CD1c-positive myeloid dendritic cell (primary cell): ENCODE results near the gene IMPACT.
A peak's percentile ranks its signal among the peaks of the same experiment; 100 is the strongest.

Experiments
- DNase-seq: peaks from one replicate; pipeline ENCODE4 v3.0.0-alpha.2; 2016; ENCODE audit errors: extremely low spot score

The IMPACT gene

GRCh38 chr18:24421831-24422230 lies 4.6 kb upstream of the IMPACT start:
- no peak for DNase-seq

- no peak for DNase-seq
Observed at GRCh38 chr18:24426073-24426397, 435 bp upstream of the IMPACT start.

GRCh38 chr18:24427484-24427883 lies 1.0 kb downstream of the IMPACT start:
- DNase-seq = no peak

GRCh38 chr18:24428709-24429108 lies 2.2 kb downstream of the IMPACT start:
- DNase-seq = no peak

GRCh38 chr18:24429188-24429587 lies 2.7 kb downstream of the IMPACT start:
- no peak for DNase-seq

GRCh38 chr18:24432618-24433017 lies 6.1 kb downstream of the IMPACT start:
- no peak for DNase-seq

GRCh38 chr18:24436939-24437338 lies 10.5 kb downstream of the IMPACT start:
- DNase-seq = no peak

- peak; percentile 31 for DNase-seq
Observed at GRCh38 chr18:24443870-24444269, 17.4 kb downstream of the IMPACT start.

- no peak for DNase-seq
Observed at GRCh38 chr18:24446453-24446852, 20.0 kb downstream of the IMPACT start.

GRCh38 chr18:24446953-24447538 lies 20.6 kb downstream of the IMPACT start:
- no peak for DNase-seq

- DNase-seq = no peak
Observed at GRCh38 chr18:24447961-24448360, 21.5 kb downstream of the IMPACT start.

GRCh38 chr18:24456549-24456948 lies 30.1 kb downstream of the IMPACT start:
- DNase-seq = no peak

- no peak for DNase-seq
Observed at GRCh38 chr18:24459772-24460171, 33.3 kb downstream of the IMPACT start.

- peak; percentile 46 for DNase-seq
Observed at GRCh38 chr18:24460388-24460787, 33.9 kb downstream of the IMPACT start, which contains the start of gene HRH4. Gene HRH4 (plus strand): TSS chr18:24460637. CDS start chr18:24460729, 92 bp downstream.

GRCh38 chr18:24461996-24462395 lies 35.5 kb downstream of the IMPACT start:
- DNase-seq = no peak

GRCh38 chr18:24462838-24463775 lies 36.6 kb downstream of the IMPACT start:
- DNase-seq = no peak

- DNase-seq = peak; percentile 55
Observed at GRCh38 chr18:24465486-24465885, 39.0 kb downstream of the IMPACT start.

- no peak for DNase-seq
Observed at GRCh38 chr18:24466771-24467170, 40.3 kb downstream of the IMPACT start.

GRCh38 chr18:24470022-24470618 lies 43.6 kb downstream of the IMPACT start:
- no peak for DNase-seq

GRCh38 chr18:24470805-24471204 lies 44.3 kb downstream of the IMPACT start:
- no peak for DNase-seq

- DNase-seq = no peak
Observed at GRCh38 chr18:24472591-24472990, 46.1 kb downstream of the IMPACT start.

- DNase-seq = peak; percentile 17
Observed at GRCh38 chr18:24474406-24474805, 47.9 kb downstream of the IMPACT start.
